Duodenal mucosa (tissue), 2 donors: ENCODE measurements around the gene STARD3NL.

Experiments used
- H3K27ac ChIP-seq: one replicate; pipeline ENCODE4 v1.7.0; 2013; ENCODE audit warnings: low read depth, low read length
- H3K27me3 ChIP-seq, 2 donors: one replicate each; pipeline ENCODE4 v1.7.0; 2013; ENCODE audit warnings: low read length in 2 of 2, control low read depth in 1 of 2; ENCODE audit not compliant: insufficient read depth in 2 of 2, control insufficient read depth in 1 of 2
- H3K36me3 ChIP-seq, 2 donors: one replicate each; pipeline ENCODE4 v1.7.0; 2013; ENCODE audit warnings: low read length in 2 of 2, control low read depth in 1 of 2; ENCODE audit not compliant: insufficient read depth in 2 of 2, control insufficient read depth in 1 of 2
- H3K4me1 ChIP-seq, 2 donors: one replicate each; pipeline ENCODE4 v1.7.0; 2013; ENCODE audit warnings: low read length in 2 of 2, control low read depth in 1 of 2; ENCODE audit not compliant: insufficient read depth in 2 of 2, control insufficient read depth in 1 of 2
- H3K4me3 ChIP-seq, 2 donors: one replicate each; pipeline ENCODE4 v1.7.0; 2013; ENCODE audit warnings: low read length in 2 of 2, low read depth in 1 of 2
- H3K9ac ChIP-seq, 2 donors: one replicate each; pipeline ENCODE4 v1.7.0; 2013; ENCODE audit warnings: low read length in 2 of 2, low read depth in 1 of 2
- H3K9me3 ChIP-seq, 2 donors: one replicate each; pipeline ENCODE4 v1.7.0; 2013; ENCODE audit warnings: low read length in 2 of 2, control low read depth in 1 of 2; ENCODE audit not compliant: control insufficient read depth in 1 of 2

The STARD3NL gene

DNA sequence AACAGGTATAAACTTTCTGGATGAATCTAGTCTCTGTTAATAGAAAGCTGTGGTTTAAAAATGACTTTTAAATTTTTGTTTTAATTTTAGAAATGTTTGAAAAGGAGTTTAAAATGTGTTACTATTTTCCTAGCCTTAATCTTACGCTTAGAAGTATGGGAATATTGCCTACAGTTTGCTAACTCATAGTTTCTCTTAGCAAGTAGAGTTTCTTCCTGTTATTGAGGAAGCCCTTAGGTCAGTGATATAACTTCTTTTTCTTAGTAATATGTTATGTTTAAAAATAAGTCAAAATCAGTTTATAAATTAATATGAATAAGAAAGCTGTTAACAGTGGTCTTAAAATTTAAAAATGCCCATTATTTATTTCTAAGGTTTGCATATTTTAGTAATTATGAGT is 3.1 kb downstream of the STARD3NL start:
- Histone ChIP-seq H3K9me3 (no peaks in the 10 kb centered on the region), H3K4me1 (peaks cover 13 to 18% of the 10 kb centered on the region in 2 donors), H3K27me3 (no peaks in the 10 kb centered on the region), H3K4me3 (no peak overlapping the region), H3K36me3 (no peaks in the 10 kb centered on the region), H3K27ac (no peak overlapping the region), H3K9ac (no peak overlapping the region)

DNA sequence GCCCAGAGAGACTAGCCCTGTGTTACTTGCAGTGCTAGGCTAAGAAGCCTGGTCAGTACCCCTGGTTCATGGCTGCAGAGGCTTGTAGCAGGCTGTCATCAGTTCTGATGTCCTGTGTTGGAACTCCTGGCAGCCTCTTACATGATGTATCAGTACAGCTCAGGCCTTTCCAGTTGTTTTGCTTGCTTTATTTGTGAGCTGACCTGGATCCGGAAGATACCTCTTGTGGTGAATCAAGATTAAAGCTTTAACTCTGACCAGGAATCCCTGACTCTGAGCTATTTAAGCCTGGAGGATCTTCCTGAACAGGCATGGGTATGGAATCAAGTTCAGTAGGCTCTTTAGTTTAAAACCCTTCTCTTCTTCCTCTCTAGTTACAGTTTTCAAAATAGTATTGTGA is 4.4 kb downstream of the STARD3NL start:
- Histone ChIP-seq H3K36me3 (no peaks in the 10 kb centered on the region), H3K4me1 (peaks cover 13 to 18% of the 10 kb centered on the region in 2 donors), H3K9ac (no peak overlapping the region), H3K27ac (no peak overlapping the region), H3K9me3 (no peaks in the 10 kb centered on the region), H3K4me3 (no peak overlapping the region), H3K27me3 (no peaks in the 10 kb centered on the region)

DNA sequence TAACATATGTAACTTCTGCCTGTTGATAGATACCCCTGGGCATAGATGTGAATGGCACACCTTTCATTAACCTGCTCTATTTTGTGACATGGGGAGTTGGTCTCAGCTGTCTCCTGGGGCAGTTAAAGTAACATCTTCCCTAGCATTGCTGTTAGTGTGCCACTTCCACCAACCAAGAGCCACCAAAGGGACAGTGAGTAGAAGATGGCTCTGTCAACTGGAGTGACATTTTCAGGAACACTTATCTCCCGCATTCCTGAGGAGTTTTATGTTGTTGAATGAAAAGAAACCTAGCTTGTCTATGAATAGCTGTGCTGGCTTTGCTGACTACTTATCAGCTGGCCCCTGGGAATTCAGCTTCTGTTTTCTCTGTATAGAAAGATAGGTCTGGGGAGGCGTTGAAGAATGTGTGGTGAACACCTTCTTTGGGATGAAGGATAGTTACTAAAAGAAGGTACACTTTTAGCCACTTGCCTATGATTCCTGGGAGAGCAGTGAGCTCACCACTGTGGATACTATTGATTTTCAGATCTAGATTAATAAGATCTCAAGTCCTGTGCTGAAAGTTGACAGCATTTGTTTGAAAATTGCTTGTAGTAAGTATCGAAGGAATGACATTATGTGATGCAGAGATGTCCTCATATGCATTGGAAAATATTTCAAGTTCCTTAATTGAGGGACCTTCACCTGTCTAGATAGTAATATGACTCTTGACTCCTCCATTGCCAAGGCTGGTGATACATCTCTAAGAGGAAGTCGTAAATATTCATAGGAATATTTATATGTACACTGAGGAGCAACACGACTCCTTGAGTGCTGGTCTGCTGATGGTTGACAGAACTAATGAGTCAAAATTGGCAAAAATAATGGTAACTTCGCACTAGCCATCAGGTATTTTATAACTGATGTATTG is 7.6 kb downstream of the STARD3NL start:
- no peak overlapping the region for H3K9ac ChIP-seq
- H3K4me1 ChIP-seq: peaks cover under 1 to 4% of the 10 kb centered on the region in 2 donors
- H3K4me3 ChIP-seq: no peak overlapping the region
- no peaks in the 10 kb centered on the region for H3K9me3 ChIP-seq
- no peak overlapping the region for H3K27ac ChIP-seq
- H3K27me3 ChIP-seq: no peaks in the 10 kb centered on the region
- no peaks in the 10 kb centered on the region for H3K36me3 ChIP-seq

DNA sequence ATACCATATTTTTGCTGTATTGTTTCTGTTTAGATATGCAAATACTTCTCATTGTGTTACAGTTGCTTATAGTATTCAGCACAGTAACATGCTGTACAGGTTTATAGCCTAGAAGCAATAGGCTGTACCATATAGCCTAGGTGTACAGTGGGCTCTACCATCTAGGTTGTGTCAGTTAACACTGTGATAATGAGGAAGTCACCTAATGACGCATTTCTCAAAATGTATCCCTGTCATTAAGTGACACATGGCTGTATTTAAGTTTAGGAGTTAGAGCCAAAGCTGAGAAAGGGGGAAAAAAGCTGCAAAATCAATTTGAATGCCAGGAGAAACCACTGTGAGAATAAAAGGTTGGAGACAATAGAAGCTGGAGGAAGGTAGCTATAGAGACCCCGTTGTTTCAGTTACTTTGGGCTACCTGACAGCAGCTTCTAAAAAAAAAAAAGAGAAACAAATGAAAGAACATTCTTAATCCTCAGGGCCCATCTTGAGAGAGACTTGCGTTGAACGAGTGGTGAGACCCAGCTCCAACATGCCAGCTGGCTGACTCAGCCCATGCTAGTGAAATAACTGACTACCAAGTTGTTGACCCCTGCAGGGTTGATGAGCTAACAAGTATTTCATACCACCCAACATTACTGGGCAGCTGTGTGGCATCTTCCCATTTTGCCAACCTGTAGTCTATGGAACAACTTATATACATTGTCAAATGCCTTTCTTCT is 8.7 kb downstream of the STARD3NL start:
- Histone ChIP-seq H3K4me3 (no peak overlapping the region), H3K36me3 (no peaks in the 10 kb centered on the region), H3K27me3 (no peaks in the 10 kb centered on the region), H3K9me3 (no peaks in the 10 kb centered on the region), H3K9ac (no peak overlapping the region), H3K27ac (no peak overlapping the region), H3K4me1 (peaks cover 0 to 3% of the 10 kb centered on the region in 2 donors)

DNA sequence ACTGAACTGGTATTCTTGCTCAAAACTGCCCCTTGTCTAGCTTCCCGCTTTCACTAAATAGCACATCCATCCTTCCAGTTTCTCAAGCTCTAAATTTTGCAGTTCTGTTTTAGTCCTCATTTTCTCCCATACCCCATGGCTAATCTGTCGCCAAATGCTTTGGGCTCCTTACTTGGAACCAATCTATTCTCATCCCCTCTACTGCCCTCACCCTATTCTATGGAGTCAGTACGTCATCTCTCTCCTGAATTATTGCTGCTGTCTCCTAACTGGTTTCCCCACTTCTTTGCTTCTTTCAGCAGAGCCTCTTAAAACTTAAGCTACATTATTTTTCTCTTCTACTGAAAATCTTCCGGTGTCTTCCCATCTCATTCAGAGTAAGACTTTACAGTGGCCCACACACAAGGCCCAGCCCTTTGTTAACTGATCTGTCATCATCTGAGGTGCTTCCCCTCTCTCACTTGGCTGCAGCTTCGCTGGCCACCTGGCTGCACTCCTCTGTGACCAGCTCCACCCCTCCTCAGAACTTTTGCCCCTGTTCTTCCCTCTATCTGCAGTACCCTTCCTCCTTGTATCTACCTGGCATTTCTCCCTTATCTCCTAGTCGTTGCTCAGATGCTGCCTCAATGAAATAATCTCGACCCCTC is 9.9 kb downstream of the STARD3NL start:
- Histone ChIP-seq H3K4me3 (no peak overlapping the region), H3K27ac (no peak overlapping the region), H3K36me3 (no peaks in the 10 kb centered on the region), H3K9me3 (no peaks in the 10 kb centered on the region), H3K27me3 (no peaks in the 10 kb centered on the region), H3K4me1 (peaks cover 0 to 3% of the 10 kb centered on the region in 2 donors), H3K9ac (no peak overlapping the region)

DNA sequence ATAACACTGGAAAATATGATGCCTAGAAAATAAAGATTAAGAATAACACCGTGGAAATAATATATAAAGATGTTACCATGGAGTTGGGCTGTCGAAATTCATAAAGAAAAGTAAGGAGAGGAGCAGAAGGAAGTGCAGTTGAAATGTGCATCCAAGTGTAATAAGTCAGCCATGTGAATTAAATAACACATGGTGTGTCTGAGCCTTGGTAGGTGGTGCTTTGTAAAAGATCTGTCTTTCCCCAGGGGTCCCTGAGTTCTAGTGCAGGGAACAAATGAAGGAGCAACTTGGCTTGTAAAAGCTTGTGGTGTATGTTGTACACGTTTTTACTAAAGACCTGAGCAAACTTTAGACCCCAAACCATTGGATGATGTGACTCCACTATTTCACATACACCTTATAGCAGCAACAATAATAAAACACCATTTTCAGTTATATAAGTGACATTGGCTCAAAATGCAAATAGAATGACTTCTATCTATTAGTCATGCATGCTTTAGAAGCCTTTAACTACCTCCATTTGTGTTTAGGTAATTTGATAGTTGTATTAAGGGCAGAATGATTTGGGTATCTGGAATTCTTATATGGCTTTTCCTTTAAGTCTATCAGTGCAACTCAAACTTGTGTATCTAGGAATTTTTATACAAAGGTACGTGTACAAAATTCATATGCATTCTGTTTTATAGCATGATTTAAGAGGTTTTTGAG is 11.3 kb downstream of the STARD3NL start:
- no peak overlapping the region for H3K4me3 ChIP-seq
- H3K9ac ChIP-seq: no peak overlapping the region
- H3K4me1 ChIP-seq: peaks cover 0 to 3% of the 10 kb centered on the region in 2 donors
- no peaks in the 10 kb centered on the region for H3K9me3 ChIP-seq
- H3K27me3 ChIP-seq: no peaks in the 10 kb centered on the region
- H3K27ac ChIP-seq: no peak overlapping the region
- no peaks in the 10 kb centered on the region for H3K36me3 ChIP-seq

DNA sequence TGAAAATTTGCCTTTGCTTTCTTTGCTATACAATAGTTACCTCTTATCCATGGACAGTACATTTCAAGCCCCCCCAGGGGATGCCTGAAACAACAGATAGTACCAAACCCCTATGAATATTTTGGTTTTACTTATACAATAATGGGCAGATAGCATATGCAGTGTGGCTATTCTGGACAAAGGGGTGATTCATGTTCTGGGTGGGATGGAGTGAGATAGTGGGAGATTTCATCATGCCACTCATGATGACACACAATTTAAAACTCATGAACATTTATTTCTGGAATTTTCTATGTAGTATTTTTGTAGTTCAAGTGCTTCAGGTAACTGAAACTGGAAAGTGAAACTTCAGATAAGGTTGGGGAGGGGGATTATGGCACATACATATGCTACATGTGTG is 12.0 kb downstream of the STARD3NL start:
- Histone ChIP-seq H3K9ac (no peak overlapping the region), H3K4me1 (peaks cover 0 to 3% of the 10 kb centered on the region in 2 donors), H3K36me3 (no peaks in the 10 kb centered on the region), H3K4me3 (no peak overlapping the region), H3K27me3 (no peaks in the 10 kb centered on the region), H3K27ac (no peak overlapping the region), H3K9me3 (no peaks in the 10 kb centered on the region)

DNA sequence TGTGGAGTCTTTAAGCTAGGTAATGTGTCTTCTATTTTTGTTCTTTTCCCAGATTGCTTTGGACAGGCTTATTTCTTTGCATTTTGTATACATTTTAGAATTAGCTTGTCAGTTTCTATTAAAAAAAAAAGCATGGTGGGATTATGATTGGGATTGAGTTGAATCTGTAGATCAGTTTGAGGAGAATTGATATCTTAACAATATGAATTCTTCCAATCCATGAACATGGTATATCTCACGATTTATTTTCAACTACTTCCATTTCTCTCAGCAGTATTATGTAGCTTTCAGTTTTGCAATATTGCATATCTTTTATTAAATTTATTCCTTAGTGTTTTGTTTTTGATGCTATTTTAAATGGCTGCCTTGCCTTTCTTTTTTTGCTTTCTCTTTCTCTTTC is 13.7 kb downstream of the STARD3NL start:
- H3K4me3 ChIP-seq: no peak overlapping the region
- no peaks in the 10 kb centered on the region for H3K36me3 ChIP-seq
- no peaks in the 10 kb centered on the region for H3K9me3 ChIP-seq
- no peak overlapping the region for H3K9ac ChIP-seq
- H3K27ac ChIP-seq: no peak overlapping the region
- peaks cover 0 to 3% of the 10 kb centered on the region in 2 donors for H3K4me1 ChIP-seq
- no peaks in the 10 kb centered on the region for H3K27me3 ChIP-seq

DNA sequence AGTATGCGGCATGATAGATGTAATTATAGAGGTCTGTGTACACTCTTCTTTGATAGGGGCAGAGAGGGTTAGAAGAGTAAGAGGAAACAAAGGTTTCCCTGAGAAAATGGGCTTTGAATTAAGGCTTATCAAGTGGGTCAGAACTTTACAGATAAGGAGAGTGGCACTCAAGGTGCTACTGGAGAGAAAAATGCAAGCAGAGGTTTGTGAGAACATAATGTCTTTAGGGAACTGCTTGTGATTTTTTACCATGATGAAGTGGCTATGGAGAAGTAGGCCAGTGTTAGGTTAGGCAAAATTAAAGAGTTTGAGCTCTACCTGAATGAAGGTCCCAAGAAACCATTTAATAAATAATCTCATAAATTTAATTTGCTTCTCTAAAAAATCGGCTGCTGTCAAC is 14.3 kb downstream of the STARD3NL start:
- H3K27ac ChIP-seq: no peak overlapping the region
- H3K4me3 ChIP-seq: no peak overlapping the region
- no peaks in the 10 kb centered on the region for H3K9me3 ChIP-seq
- peaks cover 0 to 3% of the 10 kb centered on the region in 2 donors for H3K4me1 ChIP-seq
- H3K36me3 ChIP-seq: no peaks in the 10 kb centered on the region
- no peak overlapping the region for H3K9ac ChIP-seq
- H3K27me3 ChIP-seq: no peaks in the 10 kb centered on the region
